ENCODE measurements around the gene IRF3.
A peak's percentile ranks its signal among the peaks of the same experiment; 100 is the strongest.

Gene IRF3

DNA sequence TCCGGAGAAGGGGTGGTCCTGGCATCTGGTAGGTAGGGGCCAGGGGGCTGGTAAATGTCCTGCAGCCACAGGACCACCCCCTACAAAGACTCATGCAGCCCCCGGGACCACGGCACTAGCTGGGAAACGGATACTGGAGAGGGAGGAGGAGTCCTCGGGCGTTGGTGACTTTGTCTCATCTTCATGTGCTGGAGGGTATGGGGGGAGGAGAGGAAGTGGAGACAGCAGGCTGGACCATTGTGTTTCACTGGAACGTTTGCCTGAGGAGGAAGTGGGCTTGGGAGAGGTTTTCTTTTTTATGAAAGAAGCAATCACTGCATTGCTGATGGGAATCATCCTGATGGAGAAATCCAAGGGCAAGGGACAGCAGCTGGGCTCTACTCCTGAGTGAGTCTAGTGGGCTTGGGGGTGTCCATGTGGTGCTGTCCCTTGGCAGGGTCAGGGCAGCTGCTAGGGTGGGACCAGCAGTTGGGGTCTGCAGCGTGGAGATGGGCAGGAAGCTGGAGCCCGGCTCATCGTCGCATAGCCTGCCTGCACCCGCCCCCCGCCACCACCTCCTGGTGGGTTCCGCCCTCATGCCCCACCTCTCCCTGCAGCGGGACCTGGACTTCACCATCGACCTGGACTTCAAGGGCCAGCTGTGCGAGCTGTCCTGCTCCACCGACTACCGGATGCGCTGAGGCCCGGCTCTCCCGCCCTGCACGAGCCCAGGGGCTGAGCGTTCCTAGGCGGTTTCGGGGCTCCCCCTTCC lies 22.1 kb upstream of the IRF3 start:
- DNase-seq (ENCODE audit: low spot score), result no peak

DNA sequence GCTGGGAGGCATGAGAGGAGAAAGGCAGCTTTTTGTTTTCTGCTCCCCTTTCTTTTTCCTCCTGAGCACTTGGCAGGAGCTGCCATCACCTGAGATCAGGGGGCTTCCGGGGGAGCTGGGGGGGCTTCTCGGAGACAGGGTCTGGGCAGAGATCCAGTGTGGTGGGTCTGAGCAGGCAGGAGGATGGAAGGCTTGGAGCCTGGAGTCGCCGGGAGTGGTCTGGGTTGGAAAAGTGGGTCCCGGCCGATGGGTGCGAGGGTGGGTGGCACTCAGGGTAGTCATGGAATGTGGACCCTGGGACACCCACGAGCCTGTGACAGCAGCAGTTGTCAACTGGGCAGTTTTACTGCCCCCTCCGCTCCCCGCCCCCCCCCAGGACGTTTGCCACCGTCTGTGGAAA lies 21.5 kb upstream of the IRF3 start:
- no peak for DNase-seq (ENCODE audit: low spot score)

DNA sequence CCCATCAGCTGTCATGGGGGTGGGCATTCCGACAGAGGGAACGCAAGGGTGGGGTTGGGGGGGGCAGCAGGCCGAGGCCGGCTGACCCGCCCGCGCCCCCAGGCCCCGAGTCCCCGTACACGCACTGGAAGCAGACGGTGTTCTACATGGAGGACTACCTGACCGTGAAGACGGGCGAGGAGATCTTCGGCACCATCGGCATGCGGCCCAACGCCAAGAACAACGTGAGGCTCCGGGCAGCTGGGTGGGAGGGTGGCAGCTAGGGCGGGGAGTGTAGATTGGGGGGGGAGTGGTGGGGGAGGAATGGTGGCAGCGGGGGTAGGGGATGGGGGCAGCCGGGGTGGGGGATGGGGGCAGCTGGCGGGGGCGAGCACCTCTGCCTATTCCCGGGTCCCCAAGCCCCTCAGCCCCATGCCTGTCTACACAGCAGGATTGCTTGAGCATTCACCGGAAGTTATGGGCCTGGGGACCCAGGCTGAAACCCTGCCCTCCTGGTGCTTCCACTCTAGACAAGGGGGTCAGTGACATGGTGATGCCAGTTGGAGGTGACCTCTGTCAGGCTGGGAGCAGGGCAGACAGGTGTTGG lies 20.9 kb upstream of the IRF3 start:
- no peak for DNase-seq (ENCODE audit: low spot score)

DNA sequence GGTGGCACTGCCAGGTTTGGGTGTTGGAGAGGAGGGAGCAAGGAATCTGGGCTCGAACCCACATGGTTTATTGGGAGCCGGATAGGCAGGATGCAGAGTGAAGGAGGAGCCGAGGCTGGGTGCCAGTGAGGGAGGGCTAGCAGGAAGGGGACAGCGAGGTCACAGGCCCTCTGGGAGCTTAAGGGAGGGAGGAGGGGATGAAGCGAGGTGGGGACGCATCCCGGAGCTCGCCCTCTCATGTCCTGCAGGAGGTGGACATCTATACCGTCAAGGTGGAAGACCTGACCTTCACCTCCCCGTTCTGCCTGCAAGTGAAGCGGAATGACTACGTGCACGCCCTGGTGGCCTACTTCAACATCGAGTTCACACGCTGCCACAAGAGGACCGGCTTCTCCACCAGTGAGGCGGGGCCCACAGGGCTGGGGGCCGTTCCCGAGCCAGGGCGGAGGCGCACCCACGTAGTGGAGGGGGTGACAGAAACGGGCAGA lies 20.2 kb upstream of the IRF3 start:
- DNase-seq (ENCODE audit: low spot score), result no peak

DNA sequence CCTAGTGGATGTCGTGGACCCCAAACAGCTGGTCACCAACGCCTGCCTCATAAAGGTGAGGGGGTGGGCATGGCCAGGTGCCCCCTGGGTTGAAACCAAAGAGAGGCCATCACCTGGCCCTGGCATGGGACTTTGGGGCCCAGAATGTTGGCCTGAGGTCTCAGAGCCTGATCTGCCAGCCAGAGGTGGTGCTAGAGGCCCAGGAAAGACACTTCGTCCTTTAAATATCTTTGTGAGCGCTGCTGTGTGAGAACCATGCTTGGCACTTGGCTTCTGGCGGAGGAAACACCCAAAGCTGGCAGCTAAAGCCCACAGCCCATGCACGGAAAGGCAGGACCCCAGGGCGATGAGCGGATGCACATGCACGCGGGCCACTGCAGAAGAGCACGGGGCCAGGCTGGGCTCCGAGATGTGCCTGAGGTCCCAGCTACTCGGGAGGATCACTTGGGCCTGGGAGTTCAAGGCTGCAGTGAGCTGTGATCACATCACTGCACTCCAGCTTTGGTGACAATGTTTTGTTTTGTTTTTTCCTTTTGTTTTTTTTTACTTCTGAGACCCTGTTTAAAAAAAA lies 19.4 kb upstream of the IRF3 start:
- DNase-seq (ENCODE audit: low spot score), result no peak

DNA sequence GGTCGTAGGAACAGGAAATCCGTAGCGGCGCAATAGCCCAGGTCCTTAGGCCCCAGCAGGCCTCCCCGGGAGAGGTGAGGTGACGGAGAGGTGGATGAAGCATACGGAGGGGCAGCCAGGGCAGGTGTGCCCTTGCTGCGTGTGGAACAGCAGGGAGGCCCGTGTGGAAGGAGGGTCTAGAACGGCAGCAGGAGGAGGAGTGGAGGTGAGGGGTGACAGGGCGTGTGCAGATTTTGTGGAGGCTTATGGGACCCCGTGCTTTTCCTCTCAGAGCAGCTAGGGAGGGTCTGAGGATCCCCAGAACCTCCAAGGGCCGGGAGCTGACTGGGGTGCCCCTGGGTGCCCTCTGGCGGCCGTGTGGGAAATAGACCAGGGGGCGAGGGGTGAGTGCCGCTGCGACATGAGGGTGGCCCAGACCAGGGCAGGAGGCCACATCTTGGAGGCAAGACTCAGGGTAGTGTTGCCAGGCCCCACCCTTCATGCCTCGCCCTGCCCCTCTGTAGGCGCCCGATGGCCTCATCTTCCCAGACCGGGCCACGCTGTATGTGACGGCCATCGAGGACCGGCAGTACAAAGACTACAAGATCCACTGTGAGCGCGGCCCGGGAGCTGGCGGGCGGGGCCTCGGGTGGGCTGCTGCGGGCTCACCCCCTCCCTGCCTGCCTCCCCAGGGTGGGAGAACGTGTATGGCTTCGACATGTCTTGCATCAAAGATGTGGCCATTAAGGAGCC lies 18.8 kb upstream of the IRF3 start:
- no peak for DNase-seq (ENCODE audit: low spot score)

DNA sequence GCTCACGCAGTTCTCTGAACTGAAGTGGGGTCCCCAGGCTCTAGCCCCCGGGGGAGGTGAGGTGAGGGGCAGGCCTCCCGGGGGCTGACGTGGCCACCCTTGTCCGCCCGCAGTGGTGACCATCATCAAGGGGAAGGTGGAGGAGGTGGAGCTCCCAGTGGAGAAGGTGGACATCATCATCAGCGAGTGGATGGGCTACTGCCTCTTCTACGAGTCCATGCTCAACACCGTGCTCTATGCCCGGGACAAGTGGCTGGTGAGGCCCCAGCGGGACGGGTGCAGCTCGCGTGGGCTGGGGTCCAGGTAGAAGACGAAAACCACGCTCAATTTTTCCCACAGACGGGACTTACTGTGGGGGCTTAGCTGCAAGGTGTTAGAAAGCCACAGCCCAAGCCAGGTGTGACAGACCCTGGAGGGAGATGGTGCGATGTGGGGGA lies 18.2 kb upstream of the IRF3 start:
- DNase-seq (ENCODE audit: low spot score), result no peak

DNA sequence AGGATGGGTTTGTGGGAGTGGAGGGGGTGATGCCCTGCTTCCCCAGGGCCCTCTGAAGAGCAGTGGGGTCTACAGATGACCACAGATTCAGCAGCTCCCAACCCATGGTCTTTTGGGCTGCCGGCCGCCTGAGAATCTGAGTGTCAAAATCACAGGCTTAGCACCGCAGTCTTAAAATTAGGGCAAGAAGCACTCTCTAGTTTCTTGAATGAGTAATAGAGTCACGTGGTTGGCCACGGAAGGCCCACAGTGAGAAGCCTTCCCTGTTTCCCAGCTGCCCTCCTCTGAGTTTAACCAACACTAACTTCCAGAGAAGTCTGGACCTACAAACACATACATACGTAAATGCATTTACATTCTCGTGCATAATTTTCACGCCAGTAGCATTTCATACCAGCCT lies 16.6 kb upstream of the IRF3 start:
- DNase-seq (ENCODE audit: low spot score), result no peak

DNA sequence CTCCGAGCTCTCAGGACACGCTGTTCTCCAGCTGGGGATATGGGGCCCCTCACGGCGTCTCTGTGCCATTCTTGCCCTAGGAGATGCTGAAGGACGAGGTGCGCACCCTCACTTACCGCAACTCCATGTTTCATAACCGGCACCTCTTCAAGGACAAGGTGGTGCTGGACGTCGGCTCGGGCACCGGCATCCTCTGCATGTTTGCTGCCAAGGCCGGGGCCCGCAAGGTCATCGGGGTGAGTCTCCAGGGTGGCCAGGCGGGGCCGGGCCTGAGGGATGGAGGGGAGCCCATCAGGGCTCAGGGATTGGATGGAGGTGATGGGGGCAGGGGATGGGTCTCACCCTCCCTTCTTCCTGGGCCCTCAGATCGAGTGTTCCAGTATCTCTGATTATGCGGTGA lies 16.2 kb upstream of the IRF3 start:
- no peak for DNase-seq (ENCODE audit: low spot score)

DNA sequence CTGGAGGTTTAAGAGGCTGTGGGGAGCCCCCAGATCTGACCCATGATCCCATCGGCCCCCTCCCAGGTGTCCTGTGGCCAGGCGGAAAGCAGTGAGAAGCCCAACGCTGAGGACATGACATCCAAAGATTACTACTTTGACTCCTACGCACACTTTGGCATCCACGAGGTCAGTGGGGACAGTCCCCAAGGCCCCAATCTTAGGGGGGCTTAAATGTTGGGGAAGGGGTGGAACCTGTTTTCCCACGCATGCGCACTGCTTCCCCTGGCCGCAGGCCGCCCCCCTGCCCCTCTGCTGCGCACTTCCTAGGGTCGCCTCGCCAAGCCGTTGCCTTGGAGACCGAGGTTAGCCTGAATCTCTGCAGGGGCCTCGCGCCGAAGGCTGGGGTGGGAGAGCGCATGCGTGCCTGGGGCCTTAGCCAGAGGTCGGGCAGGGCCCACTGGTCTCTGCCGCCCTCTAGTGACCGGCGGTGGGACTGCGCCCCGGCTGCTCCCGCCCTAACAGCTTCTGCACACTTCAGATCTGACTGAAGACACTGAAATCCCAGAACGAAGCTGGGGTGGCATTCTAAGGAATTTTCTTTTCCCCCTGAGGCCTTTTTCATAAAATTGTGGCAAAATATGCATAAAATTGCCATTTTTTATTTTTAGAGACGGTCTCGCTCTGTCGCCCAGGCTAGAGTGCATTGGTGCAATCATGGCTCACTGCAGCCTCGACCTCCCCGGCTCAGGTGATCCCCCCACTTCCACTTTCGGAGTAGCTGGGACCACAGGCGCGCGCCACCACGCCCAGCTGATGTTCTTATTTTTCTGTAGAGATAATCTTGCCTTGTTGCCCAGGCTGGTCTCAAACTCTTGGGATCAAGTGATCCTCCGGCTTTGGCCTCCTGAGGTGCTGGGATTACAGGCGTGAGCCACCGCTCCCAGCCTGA lies 15.0 kb upstream of the IRF3 start:
- DNase-seq (ENCODE audit: low spot score), result peak; percentile 92

DNA sequence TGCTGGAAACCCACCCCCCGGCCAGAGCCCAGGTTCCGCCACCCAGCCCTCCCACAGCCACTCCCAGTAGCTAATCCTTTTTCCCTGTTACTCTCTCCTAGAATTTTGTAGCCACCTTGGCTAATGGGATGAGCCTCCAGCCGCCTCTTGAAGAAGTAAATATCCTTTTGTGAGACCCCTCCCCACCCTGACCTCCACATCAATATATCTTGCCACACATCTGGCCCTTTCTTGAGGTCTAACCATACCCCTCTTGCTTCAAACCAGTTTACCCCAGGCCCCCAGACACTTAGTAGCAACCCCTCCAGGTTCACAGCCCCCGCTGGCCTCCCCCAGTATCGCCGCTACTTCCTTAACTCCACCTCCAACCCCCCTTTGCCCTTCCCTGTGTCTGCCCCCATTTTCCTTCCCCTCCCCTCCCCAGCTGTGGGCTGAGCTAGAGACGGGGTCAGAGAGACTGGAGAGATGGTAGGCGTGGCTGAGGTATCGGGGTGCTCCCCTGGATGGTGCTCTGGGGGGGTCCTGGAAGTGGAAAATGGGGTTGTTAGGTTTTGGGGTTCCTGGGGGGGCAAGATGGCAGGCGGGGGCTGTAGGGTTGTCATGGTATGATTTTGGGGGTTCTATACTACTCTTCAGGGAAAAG lies 14.2 kb upstream of the IRF3 start:
- no peak for DNase-seq (ENCODE audit: low spot score)

DNA sequence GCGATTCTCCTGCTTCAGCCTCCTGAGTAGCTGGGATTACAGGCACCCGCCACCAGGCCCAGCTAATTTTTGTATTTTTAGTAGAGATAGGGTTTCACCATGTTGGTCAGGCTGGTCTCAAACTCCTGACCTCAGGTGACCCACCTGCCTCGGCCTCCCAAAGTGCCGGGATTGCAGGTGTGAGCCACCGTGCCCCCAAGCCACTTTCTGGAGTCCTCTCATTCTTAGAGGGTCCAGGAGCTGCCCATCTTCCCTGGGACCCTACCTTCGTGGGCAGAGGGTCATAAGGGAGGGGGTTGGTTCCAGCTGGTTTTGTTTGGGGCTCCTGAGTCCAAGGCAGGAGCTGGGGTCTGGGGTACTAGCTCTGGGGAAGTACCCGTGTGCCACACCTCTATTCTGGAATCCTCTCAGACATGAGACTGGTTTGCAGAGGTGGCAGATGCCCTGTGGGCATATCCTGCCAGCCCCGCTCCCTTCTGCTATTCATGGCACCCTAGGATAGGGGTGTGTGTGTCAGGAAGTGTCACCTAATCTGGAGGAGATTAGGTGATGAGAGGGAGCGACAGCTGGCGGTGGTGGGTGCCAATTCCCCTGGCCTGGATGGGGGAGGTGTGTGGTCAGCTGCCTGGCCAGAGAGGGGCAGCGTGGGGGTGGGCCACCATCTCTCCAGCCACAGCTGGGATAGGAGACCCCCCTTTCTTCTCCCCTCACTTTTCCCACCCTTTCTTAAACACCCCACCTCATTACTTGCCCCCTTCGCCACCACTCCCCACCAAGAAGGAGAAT lies 13.5 kb upstream of the IRF3 start:
- DNase-seq (ENCODE audit: low spot score), result no peak

DNA sequence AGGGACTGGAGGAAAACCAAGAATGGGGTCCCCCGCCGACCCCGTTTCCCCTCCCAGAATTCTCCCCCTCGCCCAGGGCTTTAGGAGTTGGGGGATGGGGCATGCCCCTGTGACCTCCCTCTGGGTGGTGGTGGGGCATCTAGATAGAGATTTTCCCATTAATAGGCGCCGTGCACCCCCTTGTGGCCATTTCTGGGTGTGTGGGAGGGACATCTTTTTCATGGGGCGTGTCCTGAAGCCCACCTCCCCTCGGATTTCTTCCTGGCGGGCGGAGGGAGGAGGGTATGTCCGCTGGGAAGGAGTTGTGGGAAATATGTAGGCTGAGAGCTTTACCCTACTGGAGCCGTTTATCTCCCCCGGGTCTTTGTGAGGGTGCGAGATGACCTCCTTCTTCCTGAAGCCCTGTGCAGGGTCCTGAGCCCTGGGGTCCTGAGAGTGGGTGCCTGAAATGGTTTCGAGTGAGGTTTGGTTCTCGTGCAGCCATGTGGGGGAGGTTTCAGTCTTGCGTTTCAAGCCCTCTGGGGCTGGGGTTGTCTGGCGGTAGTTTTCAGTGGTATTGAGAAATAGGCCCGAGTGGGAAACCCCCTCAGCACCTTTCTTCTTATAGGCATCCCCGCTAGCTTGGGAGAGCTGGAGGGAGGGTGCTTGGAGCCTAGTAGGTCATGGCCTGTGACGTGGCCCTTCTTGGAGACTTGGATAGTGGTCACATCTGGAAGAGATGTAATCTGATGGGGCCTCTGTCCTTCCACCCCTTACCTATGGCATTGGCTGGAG lies 12.4 kb upstream of the IRF3 start:
- peak; percentile 79 for DNase-seq (ENCODE audit: low spot score)

DNA sequence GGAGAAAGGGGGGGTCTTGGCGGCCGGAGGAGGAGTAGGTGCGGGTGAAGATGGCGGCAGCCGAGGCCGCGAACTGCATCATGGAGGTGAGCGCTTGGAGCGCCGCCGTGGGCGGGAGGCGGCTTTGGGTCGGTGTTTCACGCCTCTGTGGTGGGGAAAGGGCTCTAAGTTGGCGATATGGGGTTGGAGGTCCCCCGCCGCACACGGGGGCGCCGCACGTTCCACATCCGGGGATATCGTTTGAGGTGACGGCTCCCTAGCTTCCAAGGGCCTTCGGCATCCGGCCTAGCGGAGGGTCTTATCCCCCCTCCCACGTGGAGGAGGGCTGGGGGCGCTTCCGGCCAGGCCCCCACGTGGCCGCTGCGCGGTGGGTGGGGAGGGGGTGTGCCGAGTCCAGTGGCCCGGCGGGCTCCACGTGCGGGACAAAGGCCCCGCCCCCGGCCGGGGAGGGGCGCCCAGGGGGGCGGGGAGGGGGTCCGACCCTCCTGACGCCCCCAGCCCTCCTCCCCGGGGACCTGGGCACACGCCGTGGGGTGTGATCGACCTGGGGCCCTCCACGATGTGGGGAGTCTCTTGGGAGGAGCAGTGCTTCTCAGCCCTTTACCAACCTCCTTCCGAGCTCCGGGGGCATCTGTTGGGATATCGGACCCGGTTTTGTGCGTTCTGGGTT lies 11.7 kb upstream of the IRF3 start, which contains the start of gene PRMT1:
TSS of gene PRMT1 (plus strand) at position 41 of the 670 bp plus-strand sequence. CDS start at position 51, 10 bp downstream.
- DNase-seq (ENCODE audit: low spot score), result peak; percentile 23

DNA sequence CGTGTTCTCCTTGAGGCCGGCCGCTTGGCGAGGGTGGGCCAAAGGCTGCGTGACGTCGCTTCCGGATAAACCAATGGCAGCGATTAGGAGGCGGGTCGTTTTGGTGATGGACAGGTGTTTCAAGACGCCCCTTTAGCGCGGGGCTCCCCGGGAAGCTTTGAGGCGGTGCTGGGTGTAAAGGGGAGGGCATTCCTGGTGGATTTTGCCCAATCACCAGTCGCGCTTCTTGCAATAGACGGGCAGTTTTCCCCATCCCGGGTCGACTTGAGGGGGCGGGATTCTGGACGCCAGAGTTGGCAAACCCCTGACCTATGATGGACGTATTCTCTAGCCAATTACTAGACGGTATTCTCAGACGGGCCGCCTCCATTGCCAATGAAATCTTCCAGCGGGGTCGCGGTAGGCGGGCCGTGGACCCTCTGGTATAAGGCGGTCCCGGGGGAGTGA lies 11.2 kb upstream of the IRF3 start:
- DNase-seq (ENCODE audit: low spot score), result peak; percentile 100

DNA sequence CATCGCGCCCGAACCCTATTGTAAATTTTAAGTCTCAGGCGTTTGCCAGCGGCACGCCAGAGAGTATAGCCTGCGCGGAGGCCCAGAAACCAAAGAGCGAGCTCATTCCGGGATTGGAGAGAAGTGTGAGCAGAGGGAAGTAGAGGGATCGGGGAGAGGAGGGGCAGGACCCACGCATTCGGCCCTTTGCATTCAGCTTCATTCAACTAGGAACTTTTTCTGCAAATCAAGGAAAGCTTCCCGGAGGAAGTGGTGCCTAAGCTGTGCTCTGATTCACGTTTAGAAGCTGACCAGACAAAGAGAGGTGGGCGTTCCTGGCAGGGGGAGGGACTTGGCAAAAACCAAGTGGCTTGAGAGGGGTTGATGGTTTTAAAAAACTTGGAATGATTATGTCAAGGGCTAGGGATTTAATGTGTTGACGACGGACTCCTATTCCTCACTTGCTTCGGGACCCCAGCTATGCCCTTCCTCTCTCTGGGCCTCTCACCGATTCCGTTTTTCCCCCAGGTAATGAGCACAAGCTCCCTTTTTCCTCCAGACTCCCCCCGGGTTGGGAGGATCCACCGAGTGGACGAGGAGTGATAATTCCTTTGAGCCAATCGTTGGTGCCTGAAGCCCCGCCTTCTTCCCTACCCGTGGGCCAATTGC lies 10.6 kb upstream of the IRF3 start:
- DNase-seq (ENCODE audit: low spot score), result no peak

DNA sequence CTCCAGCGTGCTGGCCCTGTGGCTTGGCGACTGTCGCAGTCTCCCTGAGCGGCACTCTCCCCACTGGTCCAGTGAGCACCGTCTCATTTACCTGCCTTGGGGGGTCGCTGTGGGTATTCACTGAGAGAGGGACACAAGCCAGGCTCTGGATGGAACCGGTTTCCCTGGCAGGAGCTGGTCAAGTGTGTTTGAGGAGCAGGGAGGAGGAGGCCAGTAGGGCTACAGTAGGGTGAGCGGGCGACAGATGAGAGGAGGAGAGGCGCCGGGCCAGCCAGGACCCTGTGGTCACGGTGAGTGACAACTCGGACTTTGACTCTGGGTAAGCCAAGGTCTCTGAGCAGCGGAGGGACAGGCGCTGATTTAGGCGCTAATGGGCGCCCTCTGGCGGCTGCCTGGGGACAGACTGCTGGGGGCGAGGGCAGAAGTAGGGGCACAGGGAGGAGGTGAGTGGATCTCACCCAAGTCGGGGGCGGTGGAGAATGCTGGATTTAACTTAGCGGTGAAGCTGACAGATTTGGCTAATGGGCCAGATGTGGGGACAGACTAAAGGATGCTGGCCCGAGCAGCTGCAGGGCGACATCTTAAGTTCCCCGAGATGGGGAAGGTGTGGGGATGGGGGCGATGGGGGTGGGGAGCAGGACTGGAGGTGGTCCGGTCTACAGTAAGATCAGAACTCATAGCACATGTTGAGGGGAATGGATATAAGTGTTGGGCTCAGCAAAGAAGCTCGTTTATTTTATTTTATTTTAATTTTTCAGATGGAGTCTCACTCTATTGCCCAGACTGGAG lies 6.7 kb upstream of the IRF3 start:
- peak; percentile 78 for DNase-seq (ENCODE audit: low spot score)

Data from CD4-positive, alpha-beta T cell treated with Interleukin-15 for 4 hours (primary cell).